GM21381 (cell line): ENCODE data around the gene XPO1.
A peak's percentile ranks its signal among the peaks of the same experiment; 100 is the strongest.
"Not testable (repeated sequence)": the region's sequence is repeated elsewhere in the genome, so short reads cannot be mapped to it uniquely, and the experiment has no call there.

ENCODE experiments used
- ATAC-seq: cut with Tn5 transposase; IDR thresholded peaks from one replicate; pipeline ENCODE4 v1.9.1; 2021; ENCODE audit warnings: mild to moderate bottlenecking, moderate library complexity; ENCODE audit not compliant: unreplicated experiment

The XPO1 gene

GRCh38 chr2:61470122-61470951 is 67.8 kb downstream of the XPO1 start:
- ATAC-seq: peak; percentile 28

DNA sequence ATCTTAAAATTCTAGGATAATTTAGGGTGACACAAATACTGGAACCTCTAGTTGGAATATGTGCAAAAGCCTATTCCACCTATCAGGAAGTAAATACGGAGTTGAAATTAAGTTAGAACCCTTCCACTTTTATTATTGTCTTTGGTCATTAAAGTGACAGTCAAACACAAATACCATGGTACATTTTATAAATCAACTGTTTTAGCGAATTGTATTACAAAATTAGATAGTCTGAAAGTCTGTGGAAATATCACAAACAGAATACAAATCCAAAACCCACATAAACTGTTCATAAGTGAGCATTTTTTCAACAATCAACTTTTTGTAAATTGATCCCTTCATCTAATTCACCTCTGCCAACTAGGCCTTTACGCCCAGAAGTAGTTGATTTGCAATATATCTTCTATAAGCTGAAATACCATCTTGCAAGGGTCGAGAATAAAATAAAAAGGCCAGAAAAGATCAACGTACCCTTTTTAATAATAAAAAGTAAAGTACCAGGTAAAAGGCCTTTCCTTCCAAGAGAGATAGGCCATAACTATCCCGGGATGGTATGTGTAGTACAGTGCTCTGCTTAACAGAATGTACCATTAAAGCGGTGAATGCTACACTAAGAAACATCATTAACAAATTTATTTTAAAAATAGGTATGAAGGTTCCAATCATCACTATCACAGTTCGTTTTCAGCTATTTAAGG is 68.6 kb downstream of the XPO1 start:
- no peak for ATAC-seq

DNA sequence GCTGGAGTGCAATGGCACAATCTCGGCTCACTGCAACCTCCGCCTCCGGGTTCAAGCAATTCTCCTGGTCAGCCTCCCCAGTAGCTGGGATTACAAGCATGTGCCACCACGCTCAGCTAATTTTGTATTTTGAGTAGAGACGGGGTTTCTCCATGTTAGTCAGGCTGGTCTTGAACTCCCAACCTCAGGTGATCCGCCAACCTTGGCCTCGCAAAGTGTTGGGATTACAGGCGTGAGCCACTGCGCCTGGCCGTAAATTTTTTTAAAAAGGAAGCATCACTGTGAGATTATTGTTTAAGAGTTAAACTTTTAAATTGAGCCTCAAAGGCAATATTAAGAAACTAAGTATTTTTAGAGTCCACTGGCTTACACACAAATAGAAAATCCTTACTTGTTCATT is 69.9 kb downstream of the XPO1 start:
- ATAC-seq: not testable (repeated sequence)

GRCh38 chr2:61465045-61465444 is 73.1 kb downstream of the XPO1 start:
- ATAC-seq: no peak

DNA sequence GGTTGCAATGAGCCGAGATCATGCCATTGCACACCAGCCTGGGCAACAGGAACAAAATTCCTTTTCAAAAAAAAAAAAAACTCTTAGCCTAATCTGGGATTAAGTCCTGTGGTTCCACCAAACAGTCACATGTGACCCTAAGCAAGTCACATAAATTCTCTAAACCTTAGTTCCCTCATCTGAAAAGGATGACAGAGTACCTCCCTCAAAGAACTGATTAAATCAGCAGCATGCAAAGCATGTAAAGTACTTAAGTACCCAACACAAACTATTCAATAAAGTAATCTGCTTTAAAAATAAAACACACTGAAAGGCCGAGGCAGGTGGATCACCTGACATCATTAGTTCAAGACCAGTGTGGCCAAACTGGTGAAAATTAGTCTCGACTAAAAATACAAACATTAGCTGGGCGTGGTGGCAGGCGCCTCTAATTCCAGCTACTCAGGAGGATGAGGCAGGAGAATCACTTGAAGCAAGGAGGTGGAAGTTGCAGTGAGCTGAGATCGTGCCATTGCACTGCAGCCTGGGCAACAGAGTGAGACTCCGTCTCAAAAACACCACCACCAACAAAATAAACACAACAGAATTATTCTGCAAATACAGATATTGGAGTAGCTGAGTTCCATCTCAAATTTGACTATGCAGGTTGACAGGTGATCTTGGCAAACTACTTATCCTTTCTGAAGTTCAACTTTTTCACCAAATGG is 74.2 kb downstream of the XPO1 start:
- no peak for ATAC-seq

DNA sequence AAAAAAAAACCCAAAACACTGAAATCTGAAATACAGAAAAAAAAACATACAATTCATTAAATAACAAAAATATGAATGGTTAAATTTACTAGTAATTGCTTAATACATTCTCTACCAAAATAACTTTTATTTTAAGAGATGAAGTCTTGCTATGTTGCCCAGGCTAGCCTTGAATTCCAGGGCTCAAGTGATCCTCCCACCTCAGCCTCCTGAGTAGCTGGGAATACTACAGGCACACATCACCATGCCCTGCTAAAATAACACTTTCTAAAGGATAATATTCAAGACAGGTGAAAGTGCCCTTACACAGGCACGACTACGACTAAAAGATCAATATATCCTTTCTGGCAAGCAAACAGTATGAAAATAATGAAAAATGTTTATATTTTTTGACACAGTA is 76.8 kb downstream of the XPO1 start:
- ATAC-seq: no peak

GRCh38 chr2:61460163-61460562 is 78.0 kb downstream of the XPO1 start:
- ATAC-seq: no peak

DNA sequence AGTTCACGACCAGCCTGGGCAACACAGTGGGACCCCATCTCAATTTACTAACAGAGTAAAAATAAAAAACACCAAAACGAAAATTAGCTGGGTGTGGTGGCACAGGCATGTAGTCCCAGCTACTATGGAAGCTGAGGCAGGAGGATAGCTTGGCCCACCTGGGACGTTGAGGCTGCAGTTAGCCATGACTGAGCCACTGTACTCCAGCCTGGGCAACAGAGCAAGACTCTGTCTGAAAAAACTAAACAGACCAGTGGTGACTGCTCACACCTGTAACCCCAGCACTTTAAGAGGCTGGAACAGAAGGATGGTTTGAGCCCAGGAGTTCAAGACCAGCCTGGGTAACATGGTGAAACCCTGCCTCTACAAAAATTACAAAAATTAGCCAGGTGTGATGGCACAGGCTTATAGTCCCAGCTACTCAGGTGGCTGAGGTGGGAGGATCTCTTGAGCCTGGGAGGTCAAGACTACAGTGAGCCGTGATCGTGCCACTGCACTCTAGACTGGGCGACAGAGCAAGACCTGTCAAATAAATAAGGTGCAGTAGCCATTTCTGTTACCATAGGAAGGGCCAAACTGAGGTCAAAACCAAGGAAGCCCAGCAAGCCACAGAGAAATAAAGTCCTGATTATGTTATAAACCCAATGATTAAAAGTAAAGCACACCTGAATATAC is 81.3 kb downstream of the XPO1 start:
- ATAC-seq: no peak

DNA sequence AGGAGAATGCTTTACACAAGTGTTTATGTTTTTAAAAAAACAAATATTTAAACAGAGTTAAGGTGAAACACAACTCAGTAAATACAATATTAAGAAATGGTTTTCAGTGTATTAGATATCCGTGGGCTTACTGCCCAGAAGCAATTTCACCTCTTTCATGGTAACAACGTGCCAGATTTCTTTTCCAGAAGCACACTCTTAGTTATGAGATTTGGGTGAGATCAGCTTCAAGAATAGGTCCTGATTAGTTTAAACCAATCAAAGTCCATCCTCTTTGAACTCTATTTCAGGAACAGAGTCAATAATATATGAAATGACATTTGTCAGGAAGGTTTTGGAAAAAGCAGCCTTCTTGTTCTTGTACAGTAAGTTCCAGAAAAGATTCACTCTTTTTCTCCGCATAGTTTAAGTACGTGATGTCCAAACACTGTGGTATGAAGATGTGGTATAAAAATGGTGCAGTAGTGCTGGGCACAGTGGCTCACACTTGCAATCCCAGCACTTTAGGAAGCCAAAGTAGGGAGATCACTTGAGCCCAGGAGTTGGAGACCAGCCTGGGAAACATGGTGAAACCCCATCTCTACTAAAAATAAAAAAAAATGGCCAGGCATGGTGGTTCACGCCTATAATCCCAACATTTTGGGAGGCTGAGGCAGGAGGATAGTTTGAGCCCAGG is 81.9 kb downstream of the XPO1 start:
- no peak for ATAC-seq

- ATAC-seq: not testable (repeated sequence)
Observed at GRCh38 chr2:61454972-61455371, 83.2 kb downstream of the XPO1 start.

DNA sequence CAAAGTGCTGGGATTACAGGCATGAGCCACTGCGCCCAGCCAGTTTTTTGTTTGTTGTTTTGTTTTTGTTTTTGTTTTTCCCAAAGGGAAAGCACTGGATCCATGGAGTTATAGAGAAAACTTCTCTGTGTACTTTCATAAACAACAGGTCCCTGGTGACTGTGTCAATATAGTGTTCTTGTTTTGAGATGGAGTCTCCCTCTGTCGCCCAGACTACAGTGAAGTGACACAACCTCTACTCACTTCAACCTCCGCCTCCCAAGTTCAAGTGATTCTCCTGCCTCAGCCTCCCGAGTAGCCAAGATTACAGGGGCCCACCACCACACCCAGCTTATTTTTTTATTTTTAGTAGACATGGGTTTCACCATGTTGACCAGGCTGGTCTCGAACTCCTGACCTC is 83.8 kb downstream of the XPO1 start:
- ATAC-seq: no peak

- ATAC-seq: no peak
Observed at GRCh38 chr2:61452392-61452791, 85.8 kb downstream of the XPO1 start.

- no peak for ATAC-seq
Observed at GRCh38 chr2:61451178-61451577, 87.0 kb downstream of the XPO1 start.

- ATAC-seq: no peak
Observed at GRCh38 chr2:61450144-61450543, 88.0 kb downstream of the XPO1 start.

DNA sequence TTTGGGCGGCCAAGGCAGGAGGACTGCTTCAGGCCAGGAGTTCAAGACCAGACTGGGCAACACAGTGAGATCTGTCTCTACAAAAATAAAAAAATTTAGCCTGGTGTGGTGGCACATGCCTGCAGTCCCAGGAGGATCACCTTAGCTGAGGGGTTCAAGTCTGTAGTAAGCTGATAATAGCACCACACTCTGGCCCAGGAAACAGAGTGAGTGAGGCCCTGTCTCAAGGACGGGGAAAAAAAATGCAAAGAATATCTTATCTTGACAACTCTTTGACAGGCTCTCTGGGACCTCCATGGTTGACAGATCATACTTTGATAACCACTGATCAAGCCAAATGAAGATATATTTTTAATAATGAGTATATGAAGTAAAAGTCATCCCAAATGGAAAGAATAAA is 89.9 kb downstream of the XPO1 start:
- ATAC-seq: no peak

GRCh38 chr2:61446971-61447370 is 91.2 kb downstream of the XPO1 start:
- not testable (repeated sequence) for ATAC-seq

- peak; percentile 87 for ATAC-seq
Observed at GRCh38 chr2:61443342-61444041, 94.7 kb downstream of the XPO1 start.

DNA sequence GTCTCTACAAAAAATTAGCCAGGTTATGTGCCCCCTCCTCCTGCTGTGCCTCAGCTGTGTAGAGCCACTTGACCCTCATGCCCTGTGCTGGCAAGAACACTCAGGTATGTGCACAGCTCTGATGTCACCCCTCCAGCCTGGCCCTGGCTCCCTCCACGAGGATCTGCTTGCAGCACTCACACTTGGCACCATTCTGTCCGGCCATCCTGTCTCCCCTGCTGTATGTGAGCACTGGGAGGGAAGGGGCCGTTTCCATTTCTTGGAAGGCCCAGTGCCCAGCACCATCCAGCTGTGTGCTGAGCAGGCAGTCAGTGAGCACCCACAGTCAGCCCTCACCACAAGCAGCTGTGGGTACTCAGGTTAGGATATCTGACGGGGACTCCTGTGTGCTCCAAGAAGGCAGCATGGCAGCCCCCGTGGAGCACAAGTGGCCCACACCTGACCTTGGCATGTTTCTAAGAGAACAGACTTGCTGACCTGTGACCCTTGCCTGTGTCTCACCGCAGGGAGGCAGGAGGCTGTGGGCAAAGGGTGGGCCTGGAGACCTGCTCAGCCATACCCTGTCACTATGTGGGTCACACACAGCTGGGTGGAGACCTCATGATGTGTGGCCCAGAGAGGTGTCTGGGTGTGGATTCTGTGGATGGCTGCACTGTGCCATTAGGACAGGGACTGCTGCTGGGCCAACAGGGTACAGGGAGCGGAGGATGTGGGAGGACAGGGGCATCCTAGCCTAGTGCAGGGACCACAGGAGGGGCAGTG is 98.7 kb downstream of the XPO1 start:
- no peak for ATAC-seq

GRCh38 chr2:61438670-61439069 is 99.5 kb downstream of the XPO1 start:
- no peak for ATAC-seq
